CD14-positive monocyte (primary cell): ENCODE measurements around the gene AOPEP. TPM values are rescaled to one million over a fixed set of nuclear protein-coding genes. Genes with fewer than 3 reads are reported as not detected.

Experiments
- DNase-seq, 3 donors: peaks; one replicate each; pipeline ENCODE4 v3.0.0-alpha.2; 2011 to 2022
- H2AFZ ChIP-seq: 2 replicates; pipeline ENCODE4 v1.6.0; 2012; ENCODE audit warnings: mild to moderate bottlenecking, low read depth, low read length, inconsistent platforms; ENCODE audit not compliant: insufficient read depth, poor library complexity, severe bottlenecking
- H3K27ac ChIP-seq, 2 donors: 1 replicate in 1 of 2; 2 replicates in 1 of 2; pipeline ENCODE4 v1.5.1; 2012 to 2013; ENCODE audit warnings: low read length in 2 of 2, control low read depth in 1 of 2, inconsistent platforms in 1 of 2, low read depth in 1 of 2, mild to moderate bottlenecking in 1 of 2
- H3K27me3 ChIP-seq, 2 donors: one replicate each; pipeline versions ENCODE4 v1.6.0 to v1.6.1; 2011 to 2013; ENCODE audit warnings: low read length in 2 of 2; ENCODE audit not compliant: control insufficient read depth in 2 of 2, insufficient read depth in 2 of 2
- H3K36me3 ChIP-seq, 2 donors: replicated peaks in 1 of 2; 1 replicate in 1 of 2; 2 replicates in 1 of 2; pipeline versions ENCODE4 v1.5.1 to v1.6.1; 2012 to 2013; ENCODE audit warnings: low read length in 2 of 2, control low read depth in 1 of 2, inconsistent platforms in 1 of 2, mild to moderate bottlenecking in 1 of 2; ENCODE audit not compliant: insufficient read depth in 2 of 2, control insufficient read depth in 1 of 2
- H3K4me1 ChIP-seq, 2 donors: 1 replicate in 1 of 2; 2 replicates in 1 of 2; pipeline versions ENCODE4 v1.5.1 to v1.6.1; 2012 to 2013; ENCODE audit warnings: low read length in 2 of 2, control low read depth in 1 of 2, inconsistent platforms in 1 of 2, mild to moderate bottlenecking in 1 of 2, moderate library complexity in 1 of 2; ENCODE audit not compliant: insufficient read depth in 2 of 2, control insufficient read depth in 1 of 2
- H3K4me2 ChIP-seq: replicated peaks from 2 replicates; pipeline ENCODE3; 2012; ENCODE audit warnings: low read length, moderate library complexity, mild to moderate bottlenecking; ENCODE audit not compliant: poor library complexity, severe bottlenecking; ENCODE audit errors: extremely low read depth
- H3K4me3 ChIP-seq, 3 experiments: fragments of 200-600 bp in 1 of 3; sonication (generic) in 1 of 3; replicated peaks in 1 of 3; 1 replicate in 2 of 3; 2 replicates in 1 of 3; pipeline ENCODE4 v1.5.1; 2011 to 2013; ENCODE audit warnings: low read length in 3 of 3, mild to moderate bottlenecking in 3 of 3, control low read depth in 2 of 3, low read depth in 2 of 3, inconsistent platforms in 1 of 3, moderate library complexity in 1 of 3
- H3K79me2 ChIP-seq: 2 replicates; pipeline ENCODE4 v1.6.0; 2012; ENCODE audit warnings: mild to moderate bottlenecking, control low read depth, inconsistent platforms, low read length, moderate library complexity; ENCODE audit not compliant: insufficient read depth
- H3K9ac ChIP-seq: 2 replicates; pipeline ENCODE4 v1.6.0; 2017; ENCODE audit warnings: low read length, mild to moderate bottlenecking; ENCODE audit not compliant: insufficient read depth, poor library complexity, severe bottlenecking
- H3K9me3 ChIP-seq, 2 donors: replicated peaks in 1 of 2; 1 replicate in 1 of 2; 2 replicates in 1 of 2; pipeline versions ENCODE4 v1.5.1 to v1.6.1; 2012 to 2013; ENCODE audit warnings: low read length in 2 of 2, control low read depth in 1 of 2; ENCODE audit not compliant: control insufficient read depth in 1 of 2, insufficient read depth in 1 of 2
- H4K20me1 ChIP-seq: 2 replicates; pipeline ENCODE4 v1.6.0; 2012; ENCODE audit warnings: mild to moderate bottlenecking, low read length, control low read depth, moderate library complexity; ENCODE audit not compliant: insufficient read depth
- H3K27ac Mint-ChIP-seq, 7 donors: one replicate each; pipeline ENCODE4 v1.8.0; 2020; ENCODE audit warnings: mild to moderate bottlenecking in 7 of 7, mixed read lengths in 7 of 7, moderate library complexity in 6 of 7, inconsistent platforms in 2 of 7
- H3K27me3 Mint-ChIP-seq, 3 donors: one replicate each; pipeline ENCODE4 v1.8.0; 2021 to 2022; ENCODE audit warnings: low read depth in 3 of 3, mild to moderate bottlenecking in 3 of 3, mixed read lengths in 3 of 3, moderate library complexity in 3 of 3, inconsistent platforms in 1 of 3
- H3K36me3 Mint-ChIP-seq, 2 donors: one replicate each; pipeline ENCODE4 v1.8.0; 2020; ENCODE audit warnings: mixed read lengths in 2 of 2, inconsistent platforms in 1 of 2, mild to moderate bottlenecking in 1 of 2
- H3K4me1 Mint-ChIP-seq: one replicate; pipeline ENCODE4 v1.8.0; 2020; ENCODE audit warnings: mild to moderate bottlenecking, mixed read lengths
- H3K4me3 Mint-ChIP-seq, 2 donors: one replicate each; pipeline ENCODE4 v1.8.0; 2020; ENCODE audit warnings: mild to moderate bottlenecking in 2 of 2, mixed read lengths in 2 of 2, moderate library complexity in 1 of 2
- H3K9me3 Mint-ChIP-seq, 7 donors: one replicate each; pipeline ENCODE4 v1.8.0; 2020 to 2022; ENCODE audit warnings: mixed read lengths in 7 of 7, mild to moderate bottlenecking in 6 of 7, moderate library complexity in 6 of 7, inconsistent platforms in 2 of 7
- CTCF ChIP-seq: fragments of 200-600 bp; IDR thresholded peaks from one replicate; pipeline ENCODE4 v1.8.0; 2022; ENCODE audit warnings: antibody characterized with exemption, mild to moderate bottlenecking
- WGBS: methylation state at CpG from one replicate; pipeline ENCODE4 v1.1.5; 2013; ENCODE audit warnings: missing lambda C conversion rate; ENCODE audit not compliant: insufficient coverage; 5-methylcytosine and 5-hydroxymethylcytosine counted together
- intact Hi-C, 2 donors: fragments of 100-400 bp; cut with micrococcal nuclease; formaldehyde crosslinking; loops; one replicate each; pipeline versions ENCODE4 v1.15.0 to v1.15.1; 2023
- polyA plus RNA-seq, 3 donors: library from polyadenylated mRNA; depleted of rRNA in 1 of 3; unstranded in 2 of 3; stranded (reverse) in 1 of 3; fragments of 300-500 nt in 2 of 3; fragments of >200 nt in 1 of 3; fragmentation: Illumina TruSeq in 2 of 3; gene quantifications; 1 replicate in 2 of 3; 2 replicates in 1 of 3; pipeline ENCODE4 v1.2.3, GENCODE V29; 2012 to 2021

AOPEP gene
- polyA plus RNA-seq, 3 donors = 3.0 to 4.1 (median 3.1) TPM

GRCh38 chr9:94792511-94792910 is 66.0 kb downstream of the AOPEP start:
- Histone ChIP-seq H3K9ac (no peak overlapping the region), H3K27me3 (no peaks in the 10 kb centered on the region), H3K9me3 (no peaks in the 10 kb centered on the region), H3K4me2 (no peak overlapping the region), H3K4me1 (peaks cover 9 to 15% of the 10 kb centered on the region in 2 donors), H2AFZ (no peak overlapping the region), H3K27ac (no peak overlapping the region), H3K36me3 (peaks cover 0 to 5% of the 10 kb centered on the region in 2 donors), H3K79me2 (no peaks in the 10 kb centered on the region), H4K20me1 (no peaks in the 10 kb centered on the region), H3K4me3 (no peak overlapping the region)
- no peak for DNase-seq
- peaks cover 23 to 28% of the 10 kb centered on the region in 2 donors for H3K36me3 Mint-ChIP-seq
- no peak overlapping the region for H3K4me3 Mint-ChIP-seq
- H3K27me3 Mint-ChIP-seq = peaks cover 0 to 2% (median 2%) of the 10 kb centered on the region in 3 donors
- peaks cover 21% of the 10 kb centered on the region for H3K4me1 Mint-ChIP-seq
- no peak for TF ChIP-seq CTCF
- peak overlapping the region in 1 of 7 donors; percentile 56 for H3K27ac Mint-ChIP-seq
- peaks cover 0 to 2% (median 0%) of the 10 kb centered on the region in 7 donors for H3K9me3 Mint-ChIP-seq
- intact Hi-C loops = no loop called here
- 93% methylated on average over 5 of the region's 5 CpGs for WGBS

GRCh38 chr9:94794476-94795167 is 68.1 kb downstream of the AOPEP start:
- Histone ChIP-seq H3K4me1 (peaks cover 9 to 15% of the 10 kb centered on the region in 2 donors), H3K27me3 (no peaks in the 10 kb centered on the region), H3K9ac (no peak overlapping the region), H3K4me2 (no peak overlapping the region), H3K27ac (peak overlapping the region in 1 of 2 donors; percentile 5), H2AFZ (no peak overlapping the region), H3K36me3 (peaks cover 0 to 5% of the 10 kb centered on the region in 2 donors), H4K20me1 (no peaks in the 10 kb centered on the region), H3K79me2 (no peaks in the 10 kb centered on the region), H3K9me3 (no peaks in the 10 kb centered on the region), H3K4me3 (no peak overlapping the region)
- peaks cover 21% of the 10 kb centered on the region for H3K4me1 Mint-ChIP-seq
- peak overlapping the region in 1 of 7 donors; percentile 57 for H3K27ac Mint-ChIP-seq
- no CpG with 5 or more reads among the region's 1 CpG for WGBS
- peaks cover 0 to 2% (median 0%) of the 10 kb centered on the region in 7 donors for H3K9me3 Mint-ChIP-seq
- TF ChIP-seq CTCF = no peak
- H3K27me3 Mint-ChIP-seq = peaks cover 0 to 2% (median 2%) of the 10 kb centered on the region in 3 donors
- intact Hi-C loops = no loop called here
- no peak for DNase-seq
- no peak overlapping the region for H3K4me3 Mint-ChIP-seq
- H3K36me3 Mint-ChIP-seq = peaks cover 23 to 32% of the 10 kb centered on the region in 2 donors
